HG02763 (cell line): Measurements from ENCODE around the gene COL5A1.
"Not testable (repeated sequence)": the region's sequence is repeated elsewhere in the genome, so short reads cannot be mapped to it uniquely, and the experiment has no call there.

Experiments
- ATAC-seq: cut with Tn5 transposase; IDR thresholded peaks from one replicate; pipeline ENCODE4 v1.9.1; 2021; ENCODE audit warnings: mild to moderate bottlenecking, moderate library complexity; ENCODE audit not compliant: unreplicated experiment

COL5A1 gene

DNA sequence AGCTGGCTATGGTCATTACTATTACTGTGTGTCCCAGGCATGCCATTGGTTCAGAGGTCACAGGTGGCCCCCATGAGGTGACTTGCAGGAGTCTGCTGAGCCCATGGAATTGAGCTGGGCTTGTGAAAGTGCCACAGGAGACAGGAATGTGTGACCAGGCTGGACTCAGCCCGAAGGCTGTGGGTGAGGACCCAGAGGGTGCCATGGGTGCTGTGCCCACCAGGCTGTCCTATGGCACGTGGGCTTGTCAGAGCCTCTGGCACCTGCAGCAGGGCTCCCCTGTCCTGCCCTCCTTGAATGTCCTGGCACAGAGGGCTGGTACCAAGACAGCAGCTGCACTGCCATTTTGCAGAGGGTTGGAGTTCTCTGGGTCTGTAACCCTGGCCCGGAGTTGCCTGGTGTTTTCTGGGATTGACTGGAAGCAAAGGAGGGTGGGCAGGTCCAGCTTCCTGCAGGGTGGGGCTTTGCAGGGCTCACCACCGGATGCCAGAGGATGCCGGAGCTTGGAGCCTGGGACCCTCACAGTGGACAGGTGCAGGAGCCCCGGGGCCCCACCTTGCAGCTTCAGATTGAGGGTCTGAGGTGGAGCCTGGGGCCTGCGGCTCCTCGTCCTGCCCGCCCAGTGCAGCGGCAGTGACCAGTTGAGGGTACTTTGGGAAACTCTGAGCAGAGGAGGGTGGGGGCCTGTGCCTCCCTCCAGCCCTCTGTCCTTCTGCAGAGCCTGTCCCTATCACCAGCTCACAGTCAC lies 14.2 kb downstream of the COL5A1 start:
- no peak for ATAC-seq

DNA sequence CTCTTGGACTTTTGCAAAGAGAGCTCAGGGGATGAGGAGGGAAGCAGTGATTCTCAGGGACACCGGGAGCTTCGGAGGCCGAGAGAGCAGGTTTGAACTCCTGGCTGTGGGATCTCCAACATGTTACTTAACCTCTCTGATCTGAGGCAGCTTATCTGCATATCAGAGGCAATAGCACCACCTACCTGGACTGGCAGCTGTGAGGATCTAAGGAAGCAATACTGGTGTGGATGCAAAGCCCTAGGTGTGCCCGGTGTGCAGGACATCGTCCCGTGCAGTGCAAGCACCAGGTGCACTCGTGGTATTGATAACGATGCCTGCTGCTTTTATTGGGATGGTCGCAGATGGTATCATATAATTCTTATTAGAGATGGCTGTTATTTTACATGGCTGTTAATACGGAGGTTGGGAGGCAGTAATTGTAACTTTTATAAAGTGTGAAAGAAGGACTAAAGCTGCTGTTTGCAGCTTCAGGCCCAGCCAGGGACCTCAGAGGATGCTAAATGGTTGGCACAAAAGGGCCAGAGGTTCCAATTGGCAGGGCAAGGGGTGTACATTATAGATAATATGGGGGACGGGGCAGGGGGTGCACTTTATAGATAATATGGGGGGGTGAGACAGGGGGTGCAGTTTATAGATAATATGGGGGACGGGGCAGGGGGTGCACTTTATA lies 14.9 kb downstream of the COL5A1 start:
- no peak for ATAC-seq

DNA sequence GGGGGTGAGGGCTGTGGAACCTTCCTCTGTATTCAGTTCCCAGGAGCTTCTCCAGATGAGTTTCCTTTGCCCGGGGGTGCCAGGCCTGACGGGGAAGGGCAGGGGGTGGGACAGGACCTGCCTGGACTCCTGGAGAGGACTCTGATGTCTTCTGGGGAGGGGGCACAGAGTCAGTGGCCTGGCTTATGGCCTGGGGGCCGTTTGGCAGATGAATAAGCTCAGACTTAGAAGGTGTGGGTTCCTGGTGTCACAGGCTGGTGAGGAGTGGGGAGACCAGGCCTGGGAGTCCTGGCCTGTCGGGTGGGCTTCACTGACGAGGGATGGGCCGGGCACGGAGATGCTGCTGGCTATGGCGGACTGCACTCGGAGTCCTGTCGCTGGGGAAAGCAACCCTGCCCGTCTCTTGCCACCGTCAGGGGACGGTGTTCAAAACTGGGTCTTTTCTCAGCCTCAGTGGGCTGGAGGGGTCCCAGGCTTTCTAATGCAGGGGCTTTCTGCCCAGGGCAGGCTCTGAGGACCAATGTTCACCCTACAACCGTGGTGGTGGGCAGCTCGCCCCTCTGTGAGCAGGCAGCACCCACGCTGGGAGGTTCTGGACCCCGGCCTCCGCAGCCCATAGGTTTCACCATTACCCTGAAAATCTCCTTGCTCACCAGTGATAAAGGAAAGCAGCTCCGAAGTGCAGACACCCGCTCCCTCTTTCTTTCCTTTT lies 16.2 kb downstream of the COL5A1 start:
- ATAC-seq, result no peak

- no peak for ATAC-seq
These were observed 16.9 kb downstream of the COL5A1 start for GRCh38 chr9:134658378-134658955.

- no peak for ATAC-seq
These were observed 18.1 kb downstream of the COL5A1 start for GRCh38 chr9:134659688-134660131.

GRCh38 chr9:134660407-134660806 lies 18.8 kb downstream of the COL5A1 start:
- no peak for ATAC-seq

DNA sequence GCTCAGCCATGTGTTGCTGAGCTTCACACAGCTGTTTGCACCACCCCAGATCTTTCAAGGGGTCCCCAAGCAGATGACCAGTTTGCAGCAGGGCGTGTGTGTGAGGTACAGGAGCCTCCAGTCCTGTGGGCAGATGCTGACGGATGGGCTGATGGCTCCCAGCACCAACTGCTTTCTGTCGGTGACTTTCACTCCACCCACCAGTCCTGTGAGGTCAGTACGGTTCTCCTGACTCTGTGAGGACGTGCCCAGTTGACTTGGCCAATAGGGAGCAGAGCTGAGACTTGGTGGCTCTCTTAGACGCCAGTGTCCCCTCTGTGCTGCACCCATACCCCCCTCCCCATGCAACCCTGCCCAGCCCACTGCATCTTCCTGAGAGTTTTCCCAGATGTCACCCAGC lies 19.7 kb downstream of the COL5A1 start:
- no peak for ATAC-seq

GRCh38 chr9:134661791-134662142 lies 20.2 kb downstream of the COL5A1 start:
- no peak for ATAC-seq

GRCh38 chr9:134662143-134662876 lies 20.7 kb downstream of the COL5A1 start:
- no peak for ATAC-seq

- ATAC-seq, result no peak
These were observed 21.5 kb downstream of the COL5A1 start for GRCh38 chr9:134663084-134663483.

DNA sequence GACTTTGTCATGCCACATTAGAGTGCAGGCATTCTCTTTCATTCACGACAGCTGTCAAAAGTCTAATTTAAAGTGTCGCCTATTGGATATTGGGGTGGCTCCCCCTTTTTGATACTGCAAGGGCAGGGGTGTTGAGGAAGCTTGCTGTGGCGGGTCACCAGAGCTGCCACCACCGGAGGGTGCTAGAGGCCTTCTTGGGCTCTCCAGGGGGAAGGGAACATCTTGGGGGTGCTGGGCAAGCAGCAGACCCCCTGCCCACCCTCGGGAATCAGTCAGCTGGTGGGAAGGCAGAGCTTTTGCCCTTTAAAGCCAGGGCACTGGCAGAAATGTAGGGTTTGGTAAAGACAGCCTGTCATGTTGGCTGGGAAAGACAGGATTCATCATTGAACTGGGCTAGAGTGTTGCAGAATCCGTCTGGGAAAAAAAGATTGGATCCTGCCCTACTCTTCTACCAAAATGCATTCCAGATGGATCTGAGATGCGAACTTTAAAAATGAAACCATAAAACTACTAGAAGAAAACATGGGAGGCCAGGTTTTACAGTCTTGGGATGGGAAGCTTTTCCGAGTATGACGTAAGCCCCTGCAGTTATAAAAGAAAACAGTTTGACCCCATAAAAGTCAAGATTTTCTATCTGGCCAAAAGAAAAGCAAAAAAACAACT lies 22.3 kb downstream of the COL5A1 start:
- ATAC-seq, result no peak

DNA sequence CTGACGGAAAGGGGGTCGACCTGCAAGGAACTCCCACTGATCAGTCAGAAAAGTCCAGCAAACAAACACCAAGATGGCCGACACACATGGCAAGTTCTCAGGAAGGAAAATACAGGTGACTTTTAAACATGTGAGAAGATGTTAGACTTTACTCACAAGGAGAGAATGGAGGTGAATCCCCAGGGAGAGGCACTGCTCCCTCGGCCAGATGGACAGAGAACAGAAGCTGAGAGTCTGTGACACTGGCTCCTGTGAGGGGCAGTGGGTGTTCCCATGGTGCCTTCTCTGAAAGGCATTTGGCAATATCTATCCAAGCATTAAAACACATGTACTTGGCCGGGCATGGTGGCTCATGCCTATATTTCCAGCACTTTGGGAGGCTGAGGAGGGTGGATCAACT lies 22.8 kb downstream of the COL5A1 start:
- ATAC-seq, result no peak

DNA sequence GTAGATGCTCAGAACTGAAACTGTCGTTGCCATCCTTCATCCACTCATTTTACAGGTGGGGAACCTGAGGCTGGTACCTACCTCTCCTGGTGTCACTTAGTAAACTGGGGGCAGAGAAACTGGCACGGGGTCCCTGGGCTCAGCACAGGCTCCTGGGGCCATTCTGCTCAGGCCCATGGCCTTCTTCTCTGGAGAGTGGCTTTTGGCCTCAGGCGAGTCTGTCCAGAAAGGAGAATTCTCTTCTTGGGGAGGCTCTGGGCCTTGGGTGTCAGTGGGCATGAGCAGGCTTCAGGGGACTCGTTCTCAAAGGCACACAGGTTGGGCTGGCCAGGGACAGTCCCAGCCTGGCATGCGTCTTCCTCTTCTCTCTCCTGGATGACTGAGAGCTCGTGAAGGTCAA lies 24.6 kb downstream of the COL5A1 start:
- no peak for ATAC-seq

GRCh38 chr9:134666831-134667230 lies 25.2 kb downstream of the COL5A1 start:
- ATAC-seq, result no peak

GRCh38 chr9:134668977-134669376 lies 27.4 kb downstream of the COL5A1 start:
- not testable (repeated sequence) for ATAC-seq

- ATAC-seq, result no peak
These were observed 27.9 kb downstream of the COL5A1 start for GRCh38 chr9:134669399-134669955.

- no peak for ATAC-seq
These were observed 28.5 kb downstream of the COL5A1 start for GRCh38 chr9:134670042-134670525.

GRCh38 chr9:134670851-134671281 lies 29.3 kb downstream of the COL5A1 start:
- no peak for ATAC-seq

DNA sequence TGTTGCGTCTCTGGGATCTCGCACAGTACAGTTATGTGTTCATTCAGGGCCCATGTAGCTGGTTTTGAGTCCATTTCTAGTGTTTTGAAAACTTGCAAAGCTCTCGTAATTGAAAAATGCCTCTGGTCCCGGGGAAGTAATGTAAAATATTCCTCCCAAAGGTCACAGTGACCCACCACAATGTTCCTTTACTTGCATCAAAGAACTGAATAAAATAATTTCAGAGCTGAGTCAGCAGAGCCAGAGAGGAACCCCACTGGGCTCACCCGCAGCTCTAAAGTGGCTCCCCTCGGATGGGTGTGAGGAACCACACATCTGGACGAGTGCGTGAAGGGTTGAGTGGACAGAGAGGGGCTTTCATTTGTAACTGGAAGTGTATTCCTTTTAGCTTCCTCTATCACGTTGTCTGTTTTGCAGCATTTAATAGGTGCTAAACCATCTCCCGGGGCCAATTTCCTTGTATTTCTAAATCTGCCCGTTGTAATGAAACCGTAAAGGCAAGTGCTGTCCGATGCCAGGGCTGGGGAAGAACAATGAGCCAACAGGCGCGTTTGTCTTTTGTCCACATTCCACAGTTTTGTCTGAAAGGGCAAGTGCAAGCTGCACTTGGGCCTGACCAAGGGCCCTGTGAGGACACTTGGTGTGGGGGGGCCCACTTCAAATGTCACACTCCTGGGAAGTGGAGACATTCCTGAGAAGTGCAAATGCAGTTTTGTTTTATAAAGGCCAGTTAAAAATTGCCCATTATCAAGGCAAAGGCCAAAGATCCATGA lies 29.9 kb downstream of the COL5A1 start:
- ATAC-seq, result no peak
